Measurements from ENCODE around the gene EYA2. TPM values are rescaled to one million over a fixed set of nuclear protein-coding genes. Genes with fewer than 3 reads are reported as not detected.

EYA2 gene
- total RNA-seq, 1 donor from 2014 or later: 1.8 TPM

DNA sequence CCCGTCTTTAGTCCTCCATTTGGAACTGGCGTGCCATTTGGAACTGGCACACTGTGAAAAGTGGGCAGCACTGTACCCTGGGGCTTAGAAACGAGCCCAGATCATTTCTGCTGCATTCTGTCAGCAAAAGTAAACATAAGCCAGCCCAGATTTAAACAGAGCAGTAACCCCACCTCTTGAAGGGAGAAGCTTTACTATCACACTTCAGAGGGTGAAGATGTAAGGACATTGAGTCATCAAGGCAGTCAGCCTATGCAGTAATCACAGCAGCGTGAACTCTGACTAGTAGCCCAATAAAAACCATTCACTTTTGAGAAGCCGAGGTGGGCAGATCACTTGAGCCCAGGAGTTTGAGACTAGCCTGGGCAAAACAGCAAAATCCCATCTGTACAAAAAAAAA lies 216.9 kb downstream of the EYA2 start:
- H3K36me3 Mint-ChIP-seq: no peaks in the 10 kb centered on the region
- DNase-seq (ENCODE audit: low spot score): no peak
- H3K9me3 ChIP-seq (ENCODE audit: low read depth): no peaks in the 10 kb centered on the region
- no peak overlapping the region for H3K4me3 ChIP-seq
- no peaks in the 10 kb centered on the region for H3K36me3 ChIP-seq
- H3K4me1 ChIP-seq: no peaks in the 10 kb centered on the region
- no peak overlapping the region for H3K27ac Mint-ChIP-seq
- no peak overlapping the region for H3K4me2 ChIP-seq
- H4K20me1 ChIP-seq (ENCODE audit: low read depth): no peaks in the 10 kb centered on the region
- H3K9ac ChIP-seq: no peak overlapping the region
- peaks cover 10% of the 10 kb centered on the region for H3K9me3 Mint-ChIP-seq
- peaks cover 2% of the 10 kb centered on the region for H3F3A ChIP-seq (ENCODE audit: low read depth)
- no peaks in the 10 kb centered on the region for H3K27me3 ChIP-seq
- no peak overlapping the region for H2AFZ ChIP-seq (replicated peaks)
- TF ChIP-seq, protein P1, sequence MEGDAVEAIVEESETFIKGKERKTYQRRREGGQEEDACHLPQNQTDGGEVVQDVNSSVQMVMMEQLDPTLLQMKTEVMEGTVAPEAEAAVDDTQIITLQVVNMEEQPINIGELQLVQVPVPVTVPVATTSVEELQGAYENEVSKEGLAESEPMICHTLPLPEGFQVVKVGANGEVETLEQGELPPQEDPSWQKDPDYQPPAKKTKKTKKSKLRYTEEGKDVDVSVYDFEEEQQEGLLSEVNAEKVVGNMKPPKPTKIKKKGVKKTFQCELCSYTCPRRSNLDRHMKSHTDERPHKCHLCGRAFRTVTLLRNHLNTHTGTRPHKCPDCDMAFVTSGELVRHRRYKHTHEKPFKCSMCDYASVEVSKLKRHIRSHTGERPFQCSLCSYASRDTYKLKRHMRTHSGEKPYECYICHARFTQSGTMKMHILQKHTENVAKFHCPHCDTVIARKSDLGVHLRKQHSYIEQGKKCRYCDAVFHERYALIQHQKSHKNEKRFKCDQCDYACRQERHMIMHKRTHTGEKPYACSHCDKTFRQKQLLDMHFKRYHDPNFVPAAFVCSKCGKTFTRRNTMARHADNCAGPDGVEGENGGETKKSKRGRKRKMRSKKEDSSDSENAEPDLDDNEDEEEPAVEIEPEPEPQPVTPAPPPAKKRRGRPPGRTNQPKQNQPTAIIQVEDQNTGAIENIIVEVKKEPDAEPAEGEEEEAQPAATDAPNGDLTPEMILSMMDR (IDR thresholded peaks at IDR 0.05): no peak
- TF ChIP-seq EZH2phosphoT487 (IDR thresholded peaks at IDR 0.05): no peak
- TF ChIP-seq EZH2 (IDR thresholded peaks at IDR 0.05): no peak
- H3K27me3 Mint-ChIP-seq (ENCODE audit: insufficient read depth, low read depth): peaks cover 5% of the 10 kb centered on the region
- peaks cover 7% of the 10 kb centered on the region for H3K4me1 Mint-ChIP-seq
- no peak overlapping the region for H3K27ac ChIP-seq
- H3K79me2 ChIP-seq (ENCODE audit: low read depth): no peaks in the 10 kb centered on the region
- no peak overlapping the region for H3K4me3 Mint-ChIP-seq

DNA sequence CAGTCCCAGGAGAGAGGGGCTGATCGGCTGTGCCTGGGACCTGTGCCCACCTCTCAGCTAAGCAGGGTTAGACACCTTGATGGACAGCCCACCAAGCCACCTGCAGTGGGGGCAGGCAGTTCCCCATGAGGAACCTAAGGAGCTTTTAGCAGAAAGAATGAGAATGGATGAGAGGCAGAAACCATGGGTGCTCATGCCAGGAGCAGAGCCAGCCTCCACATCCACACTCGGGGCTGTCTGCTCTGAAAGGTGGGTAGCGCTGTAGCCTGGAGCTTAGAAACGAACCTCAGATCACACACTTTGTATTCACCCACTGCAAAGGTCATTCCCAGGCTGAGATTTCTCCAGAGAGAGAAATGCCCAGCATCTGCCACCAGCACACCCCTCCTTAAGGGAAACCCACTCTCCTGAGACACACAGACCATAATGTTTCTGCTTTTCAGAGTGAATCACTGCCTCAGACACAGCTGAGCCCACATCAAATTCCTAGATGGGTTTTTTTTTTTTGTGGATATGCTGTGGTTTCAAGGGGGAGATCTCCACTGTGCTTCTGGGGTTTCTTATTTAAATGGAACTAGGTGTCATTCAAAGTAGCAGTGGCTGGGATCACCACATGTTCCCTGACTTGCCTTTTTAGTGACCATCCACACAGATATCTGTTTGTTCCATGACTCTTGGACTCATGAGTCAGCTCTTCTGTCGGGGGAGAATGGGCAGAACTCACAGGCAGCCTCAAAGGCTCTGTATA lies 218.9 kb downstream of the EYA2 start:
- no peak for DNase-seq (ENCODE audit: low spot score)
- Histone ChIP-seq H3K9me3 (ENCODE audit: low read depth) (no peaks in the 10 kb centered on the region), H3F3A (ENCODE audit: low read depth) (peaks cover 18% of the 10 kb centered on the region), H4K20me1 (ENCODE audit: low read depth) (peaks cover 2% of the 10 kb centered on the region), H3K4me1 (peaks cover 15% of the 10 kb centered on the region), H3K36me3 (no peaks in the 10 kb centered on the region), H3K79me2 (ENCODE audit: low read depth) (no peaks in the 10 kb centered on the region), H3K4me3 (no peak overlapping the region), H3K4me2 (no peak overlapping the region), H3K9ac (no peak overlapping the region), H2AFZ (replicated peaks) (no peak overlapping the region), H3K27me3 (no peaks in the 10 kb centered on the region), H3K27ac (no peak overlapping the region)
- Mint-ChIP-seq H3K4me3 (no peak overlapping the region), H3K9me3 (peaks cover 10% of the 10 kb centered on the region), H3K4me1 (peaks cover 19% of the 10 kb centered on the region), H3K27me3 (ENCODE audit: insufficient read depth, low read depth) (no peaks in the 10 kb centered on the region), H3K36me3 (no peaks in the 10 kb centered on the region), H3K27ac (no peak overlapping the region)
- TF ChIP-seq, protein P1 (IDR thresholded peaks at IDR 0.05): no peak
- TF ChIP-seq EZH2phosphoT487 (IDR thresholded peaks at IDR 0.05): no peak
- TF ChIP-seq EZH2 (IDR thresholded peaks at IDR 0.05): no peak

DNA sequence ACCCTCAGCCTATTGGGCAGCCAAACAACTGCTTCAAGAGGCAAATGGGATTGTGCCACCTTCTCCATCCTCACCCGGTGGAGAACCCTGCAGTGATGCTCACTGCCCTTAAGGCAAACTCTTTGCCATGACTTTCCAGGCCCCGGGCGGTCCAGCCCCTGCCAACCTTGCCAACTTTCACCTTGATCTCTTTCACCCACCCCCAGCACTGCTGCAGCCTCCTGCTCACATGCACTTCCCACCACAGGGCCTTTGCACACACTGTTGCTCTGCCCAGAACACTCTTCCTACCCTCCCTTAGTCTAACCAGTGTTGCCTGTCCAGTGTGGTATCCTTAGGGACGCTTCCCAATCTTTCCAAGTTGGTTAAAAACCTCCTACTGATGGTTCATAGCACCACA lies 221.1 kb downstream of the EYA2 start:
- Histone ChIP-seq H4K20me1 (ENCODE audit: low read depth) (peaks cover 5% of the 10 kb centered on the region), H3K27ac (no peak overlapping the region), H3K27me3 (no peaks in the 10 kb centered on the region), H3K79me2 (ENCODE audit: low read depth) (no peaks in the 10 kb centered on the region), H3K9me3 (ENCODE audit: low read depth) (no peaks in the 10 kb centered on the region), H3K9ac (no peak overlapping the region), H2AFZ (replicated peaks) (no peak overlapping the region), H3K4me3 (no peak overlapping the region), H3F3A (ENCODE audit: low read depth) (peaks cover 31% of the 10 kb centered on the region), H3K4me2 (no peak overlapping the region), H3K4me1 (peaks cover 25% of the 10 kb centered on the region), H3K36me3 (no peaks in the 10 kb centered on the region)
- Mint-ChIP-seq H3K4me3 (no peak overlapping the region), H3K27me3 (ENCODE audit: insufficient read depth, low read depth) (peaks cover 3% of the 10 kb centered on the region), H3K9me3 (peaks cover 8% of the 10 kb centered on the region), H3K36me3 (no peaks in the 10 kb centered on the region), H3K27ac (no peak overlapping the region), H3K4me1 (peaks cover 26% of the 10 kb centered on the region)
- TF ChIP-seq EZH2 (IDR thresholded peaks at IDR 0.05) (no peak), EZH2phosphoT487 (IDR thresholded peaks at IDR 0.05) (no peak)
- TF ChIP-seq, protein P1 (IDR thresholded peaks at IDR 0.05): no peak
- no peak for DNase-seq (ENCODE audit: low spot score)
